NCI-H146 treated with DMSO at 0.1 percent for 48 hours (cell line): ENCODE data around the gene TMEM190.

Source experiments
- DNase-seq: peaks from one replicate; lab custom pipeline; 2025; ENCODE audit not compliant: unreplicated experiment; lab: John Stamatoyannopoulos, UW

The TMEM190 gene

DNA sequence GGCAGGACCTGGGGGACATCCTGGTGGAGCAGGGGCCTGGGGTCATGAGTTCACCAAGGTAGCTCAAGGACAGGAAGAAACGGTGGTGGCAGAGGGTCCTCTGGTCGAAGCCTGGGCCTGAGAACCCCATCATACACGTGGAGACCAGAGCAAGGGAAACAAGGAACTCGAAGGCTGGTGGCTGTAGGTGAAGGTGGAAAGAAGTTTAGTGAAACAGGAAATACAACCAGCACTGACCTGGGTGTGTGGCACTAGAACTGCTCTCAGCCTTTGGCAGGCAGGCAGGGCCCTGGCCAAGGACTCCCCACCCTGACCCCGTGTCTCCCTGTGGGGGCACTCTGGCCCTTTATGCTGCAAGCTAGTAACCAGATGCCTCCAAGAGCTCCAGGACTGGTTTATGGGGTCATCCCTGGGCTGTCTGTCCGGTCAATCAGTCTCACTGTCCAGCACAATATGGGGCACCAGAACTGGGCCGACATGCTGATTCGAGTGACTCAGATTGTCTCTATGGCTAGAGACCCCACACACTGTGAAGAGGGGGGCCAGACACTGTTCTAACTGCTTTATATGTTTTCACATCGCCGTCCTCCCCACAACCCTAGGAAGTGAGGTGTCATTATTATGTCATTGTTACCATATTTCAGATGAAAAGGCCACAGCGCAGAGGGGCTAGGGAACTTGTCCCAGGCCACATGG is 25.9 kb upstream of the TMEM190 start:
- DNase-seq, result no peak

GRCh38 chr19:55352040-55352439 is 24.6 kb upstream of the TMEM190 start:
- DNase-seq, result no peak

DNA sequence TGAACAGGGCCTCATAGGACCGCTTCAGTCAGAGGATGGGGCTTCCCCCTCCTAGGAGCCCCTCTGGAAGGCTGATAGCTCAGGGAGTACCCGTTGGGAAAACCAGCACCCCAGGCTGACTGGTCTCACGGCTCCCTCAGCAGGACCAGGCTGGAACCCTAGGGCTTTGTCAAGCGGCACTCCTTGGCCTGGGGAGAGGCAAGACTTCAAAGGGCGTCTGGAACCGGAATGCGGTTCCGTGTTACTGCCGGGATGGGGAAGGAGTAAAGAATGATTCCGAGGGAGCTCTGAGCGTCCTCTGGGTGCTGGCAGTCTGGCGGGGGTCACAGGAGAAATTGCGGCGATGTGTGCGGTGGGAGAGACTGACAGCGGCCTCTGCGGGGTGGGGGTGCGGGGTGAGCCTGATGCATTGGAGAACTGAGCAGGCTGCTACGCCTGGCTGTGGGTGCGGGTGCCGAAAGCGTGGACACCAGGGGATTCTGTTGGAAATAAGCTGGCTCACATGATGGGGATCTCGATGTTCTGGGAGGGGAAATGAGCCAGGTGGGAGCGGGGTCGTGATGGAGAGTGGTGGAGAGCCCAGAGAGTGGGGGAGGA is 24.0 kb upstream of the TMEM190 start:
- no peak for DNase-seq

GRCh38 chr19:55353356-55353802 is 23.2 kb upstream of the TMEM190 start:
- DNase-seq, result no peak

DNA sequence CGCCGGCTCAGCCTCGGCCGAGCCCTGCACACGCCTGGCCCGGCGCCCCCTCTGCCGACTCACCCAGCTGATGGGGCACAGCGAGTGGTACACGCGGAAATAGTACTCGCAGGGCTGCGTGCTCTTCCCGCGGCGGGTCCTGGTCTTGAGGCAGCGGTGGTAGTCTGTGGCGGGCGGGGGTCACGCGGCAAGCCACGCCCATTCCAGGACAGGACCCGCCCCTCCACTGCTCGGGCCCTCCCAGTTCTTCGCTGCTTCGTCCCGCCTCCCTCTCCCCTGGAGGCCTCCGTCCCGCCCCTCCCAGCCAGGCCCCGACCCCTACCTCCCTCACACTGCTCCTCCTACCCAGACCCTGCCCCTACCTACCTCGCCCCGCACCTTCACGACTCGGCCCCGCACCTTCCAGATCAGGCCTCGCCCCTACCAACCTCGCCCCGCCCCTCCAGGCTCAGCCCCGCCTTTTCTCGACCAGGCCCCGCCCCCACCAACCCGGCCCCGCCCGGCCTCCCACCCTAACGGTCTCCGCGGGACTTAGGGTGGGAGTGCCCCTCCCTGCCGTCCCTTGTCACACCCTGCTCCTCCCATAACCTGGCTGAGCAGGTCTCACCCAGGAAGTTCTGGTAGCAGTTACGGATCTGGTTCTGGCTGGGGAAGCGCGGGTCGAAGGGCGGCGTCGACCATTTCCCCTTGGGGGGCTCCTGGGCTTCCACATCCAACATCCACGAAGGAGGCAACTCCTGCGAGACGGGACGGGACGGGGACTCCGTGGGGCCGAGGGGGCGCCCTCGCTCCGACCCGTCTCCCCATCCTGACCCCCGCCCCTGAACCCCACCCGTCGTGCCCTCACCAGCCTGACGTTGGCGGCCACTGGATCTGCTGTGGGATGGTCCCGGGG is 22.6 kb upstream of the TMEM190 start:
- peak; percentile 42 for DNase-seq

GRCh38 chr19:55354698-55355212 is 21.9 kb upstream of the TMEM190 start, which contains the start of gene COX6B2:
TSS of gene COX6B2 (minus strand) at chr19:55354719. CDS start at chr19:55354521, 198 bp downstream.
- DNase-seq, result no peak

DNA sequence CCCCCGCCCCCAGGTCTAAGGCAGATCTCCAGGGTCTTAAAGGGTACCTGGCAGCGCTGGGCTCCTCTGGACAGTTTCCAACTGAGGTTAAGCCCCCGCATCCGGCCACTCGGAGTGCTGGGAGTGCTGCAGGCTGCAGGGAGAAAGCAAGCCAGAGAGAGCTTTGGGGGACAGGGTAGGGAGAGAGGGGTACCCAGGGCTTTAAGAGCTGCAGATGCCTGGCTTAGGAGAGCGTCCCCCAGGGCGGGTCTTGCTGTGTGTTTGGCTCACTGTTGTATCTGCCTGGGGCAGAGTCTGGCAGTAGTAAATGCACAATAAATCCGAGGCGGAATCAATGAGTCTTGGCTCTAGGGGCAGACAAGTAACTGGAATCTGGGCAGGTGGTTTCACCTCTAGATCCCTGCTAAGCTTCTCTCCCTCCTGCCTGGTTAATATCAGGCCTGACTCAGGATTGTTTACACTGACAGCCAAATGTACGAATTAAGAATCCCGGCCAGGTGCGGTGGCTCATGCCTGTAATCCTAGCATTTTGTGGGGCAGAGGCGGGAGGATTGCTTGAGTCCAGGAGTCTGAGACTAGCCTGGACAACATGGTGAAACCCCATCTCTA is 21.3 kb upstream of the TMEM190 start:
- DNase-seq, result peak; percentile 23

GRCh38 chr19:55358493-55358892 is 18.1 kb upstream of the TMEM190 start:
- no peak for DNase-seq

GRCh38 chr19:55358943-55359908 is 17.4 kb upstream of the TMEM190 start:
- no peak for DNase-seq

- DNase-seq, result no peak
Measured at GRCh38 chr19:55360902-55361301, 15.7 kb upstream of the TMEM190 start.

GRCh38 chr19:55362174-55362989 is 14.2 kb upstream of the TMEM190 start:
- no peak for DNase-seq

DNA sequence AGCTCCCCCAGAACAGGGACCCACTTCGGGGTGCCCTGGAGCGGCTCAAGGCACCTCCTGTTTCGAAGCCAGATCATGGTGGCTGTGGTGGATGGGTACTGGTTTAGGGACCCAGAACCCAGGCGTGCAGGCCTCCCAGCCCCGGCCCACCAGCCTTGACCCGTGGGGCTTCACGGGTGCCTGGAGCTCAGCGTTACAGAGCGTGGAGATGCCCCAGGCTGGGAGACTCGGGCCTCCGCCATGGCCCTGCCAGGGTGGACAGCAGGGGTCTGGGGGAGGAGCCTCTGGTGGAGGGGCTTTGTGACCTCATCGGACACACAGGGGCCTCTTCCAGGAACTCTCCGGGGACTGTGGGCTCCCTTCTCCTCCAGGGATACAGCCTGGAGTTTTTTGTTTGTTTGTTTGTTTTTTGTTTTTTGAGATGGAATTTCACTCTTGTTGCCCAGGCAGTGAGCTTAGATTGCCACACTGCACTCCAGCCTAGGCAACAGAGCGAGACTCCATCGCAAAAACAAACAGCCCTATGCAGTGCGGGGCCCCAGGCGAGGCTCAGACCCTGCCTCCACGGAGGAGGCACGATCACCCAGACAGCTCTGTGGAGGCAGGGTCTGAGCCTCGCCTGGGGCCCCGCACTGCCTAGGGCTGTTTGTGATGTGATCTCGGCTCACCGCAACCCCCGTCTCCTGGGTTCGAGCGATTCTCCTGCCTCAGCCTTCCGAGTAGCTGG is 13.5 kb upstream of the TMEM190 start, which contains the start of gene GARIN5B:
GARIN5B (minus strand) TSS at position 271 of the 727 bp plus-strand sequence; CDS start at position 77, 194 bp downstream.
- DNase-seq, result no peak

DNA sequence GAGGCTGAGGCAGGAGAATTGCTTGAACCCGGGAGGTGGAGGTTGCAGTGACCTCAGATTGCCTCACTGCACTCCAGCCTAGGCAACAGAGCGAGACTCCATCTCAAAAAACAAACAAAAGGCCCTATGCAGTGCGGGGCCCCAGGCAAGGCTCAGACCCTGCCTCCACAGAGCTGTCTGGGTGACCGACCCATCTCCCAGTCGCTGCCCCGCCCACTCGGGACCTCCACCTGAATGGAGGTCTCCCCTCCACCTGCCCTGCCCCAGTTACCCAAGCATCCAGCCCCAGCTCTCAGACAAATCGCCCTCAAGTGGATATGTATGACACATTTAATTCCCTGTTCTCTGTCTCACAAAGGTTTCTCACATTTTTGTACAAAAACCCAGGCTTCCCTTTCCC is 11.4 kb upstream of the TMEM190 start:
- DNase-seq, result no peak

- DNase-seq, result no peak
Measured at GRCh38 chr19:55365964-55366363, 10.7 kb upstream of the TMEM190 start.

DNA sequence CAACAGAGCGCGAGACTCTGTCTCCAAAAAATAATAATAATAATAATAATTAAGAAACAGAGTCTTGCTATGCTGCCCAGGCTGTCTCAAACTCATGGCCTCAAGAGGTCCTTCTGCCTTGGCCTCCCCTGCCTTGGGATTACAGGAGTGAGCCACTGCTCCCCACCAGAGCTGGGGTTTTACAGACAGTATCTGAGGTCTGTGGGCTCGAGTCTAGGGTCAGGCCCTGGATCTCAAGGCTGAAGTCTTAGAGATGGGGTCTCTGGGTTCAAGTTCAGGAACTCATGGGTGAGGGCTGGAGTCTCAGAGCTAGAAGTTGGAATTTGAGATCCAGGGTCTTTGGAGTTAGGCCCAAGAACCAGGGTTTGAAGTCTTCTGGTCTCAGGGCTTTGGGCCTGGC is 9.8 kb upstream of the TMEM190 start:
- DNase-seq, result no peak

DNA sequence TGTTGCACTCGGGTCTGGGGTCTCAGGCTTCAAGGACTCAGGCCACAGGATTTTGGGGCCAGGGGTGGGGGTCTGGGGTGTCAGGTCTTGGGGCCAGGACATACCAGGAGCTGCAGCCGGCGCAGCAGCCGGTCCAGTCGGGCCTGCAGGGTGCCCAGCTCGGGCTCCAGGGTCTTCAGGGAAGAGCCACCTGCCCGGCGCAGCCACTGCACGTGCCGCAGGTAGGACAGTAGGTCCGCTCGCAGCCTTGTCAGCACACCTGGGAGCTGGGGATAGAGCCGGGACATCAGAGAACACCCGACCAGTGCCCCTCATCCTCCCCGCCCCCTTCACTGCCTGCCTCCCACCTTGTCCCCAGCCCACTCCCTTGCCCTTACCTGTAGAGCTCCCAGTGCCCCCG is 8.5 kb upstream of the TMEM190 start:
- DNase-seq, result no peak

- no peak for DNase-seq
Measured at GRCh38 chr19:55368701-55369563, 7.7 kb upstream of the TMEM190 start.
